Stimulated activated naive CD8-positive, alpha-beta T cell treated with anti-CD3 and anti-CD28 coated beads, Interleukin-15, Interleukin-2, amounts not matched to agents 100 ng/mL and 50 ng/mL, for 24 hours (primary cell): ENCODE measurements around the gene TENM4.

ENCODE experiments used
- H3K27ac Mint-ChIP-seq: one replicate; pipeline ENCODE4 v1.8.0; 2021; ENCODE audit warnings: mild to moderate bottlenecking, mixed read lengths
- H3K27me3 Mint-ChIP-seq: one replicate; pipeline ENCODE4 v1.8.0; 2021; ENCODE audit warnings: mixed read lengths
- H3K36me3 Mint-ChIP-seq: one replicate; pipeline ENCODE4 v1.8.0; 2021; ENCODE audit warnings: low read depth, mixed read lengths
- H3K4me1 Mint-ChIP-seq: one replicate; pipeline ENCODE4 v1.8.0; 2021; ENCODE audit warnings: low read depth, mixed read lengths
- H3K4me3 Mint-ChIP-seq: one replicate; pipeline ENCODE4 v1.8.0; 2021; ENCODE audit warnings: mild to moderate bottlenecking, mixed read lengths
- H3K9me3 Mint-ChIP-seq: one replicate; pipeline ENCODE4 v1.8.0; 2021; ENCODE audit warnings: mixed read lengths

TENM4 gene

DNA sequence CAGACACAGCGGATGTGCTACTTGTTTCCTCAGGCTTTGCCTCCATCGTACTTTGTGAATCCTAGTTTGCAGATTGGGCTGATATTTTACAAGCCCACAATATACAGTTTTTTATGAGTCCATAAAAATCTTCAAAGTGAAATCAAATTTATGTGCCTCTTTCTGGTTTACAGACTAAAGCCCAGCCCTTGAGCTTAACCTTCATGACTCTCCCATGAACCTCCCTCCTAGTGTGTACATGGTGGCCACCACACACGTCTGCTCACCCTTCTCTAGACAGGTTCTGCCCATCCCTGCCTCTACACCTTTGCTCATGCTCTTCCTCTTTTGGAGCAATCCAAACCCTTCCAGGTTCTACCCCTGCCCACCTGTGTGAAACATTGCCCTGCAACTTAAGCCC is 129.4 kb downstream of the TENM4 start:
- peaks cover 8% of the 10 kb centered on the region for H3K9me3 Mint-ChIP-seq
- H3K4me3 Mint-ChIP-seq = no peak overlapping the region
- no peaks in the 10 kb centered on the region for H3K36me3 Mint-ChIP-seq
- H3K27ac Mint-ChIP-seq = no peak overlapping the region
- no peaks in the 10 kb centered on the region for H3K4me1 Mint-ChIP-seq
- H3K27me3 Mint-ChIP-seq = peaks cover 4% of the 10 kb centered on the region

DNA sequence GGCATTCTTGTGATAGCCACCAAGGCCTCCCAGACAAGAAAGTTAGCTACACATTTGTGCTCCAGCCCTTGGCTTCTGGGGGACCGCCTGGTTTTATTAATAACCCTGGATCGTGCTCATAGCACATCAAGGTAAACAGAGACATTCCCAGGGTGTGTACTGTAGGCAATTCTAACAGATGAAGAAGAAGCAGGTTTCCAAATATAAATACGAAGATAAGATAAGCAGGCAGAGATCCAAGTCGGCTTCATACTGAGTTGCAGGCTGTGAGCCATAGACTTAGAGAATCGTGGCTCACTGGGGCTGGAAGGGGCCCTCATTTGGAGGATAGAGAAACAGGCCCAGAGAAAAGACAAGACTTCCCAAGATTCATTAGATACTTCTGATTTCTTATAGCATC is 131.4 kb downstream of the TENM4 start:
- H3K36me3 Mint-ChIP-seq = no peaks in the 10 kb centered on the region
- H3K4me1 Mint-ChIP-seq = no peaks in the 10 kb centered on the region
- peaks cover 7% of the 10 kb centered on the region for H3K9me3 Mint-ChIP-seq
- no peak overlapping the region for H3K4me3 Mint-ChIP-seq
- H3K27ac Mint-ChIP-seq = no peak overlapping the region
- peaks cover 2% of the 10 kb centered on the region for H3K27me3 Mint-ChIP-seq

DNA sequence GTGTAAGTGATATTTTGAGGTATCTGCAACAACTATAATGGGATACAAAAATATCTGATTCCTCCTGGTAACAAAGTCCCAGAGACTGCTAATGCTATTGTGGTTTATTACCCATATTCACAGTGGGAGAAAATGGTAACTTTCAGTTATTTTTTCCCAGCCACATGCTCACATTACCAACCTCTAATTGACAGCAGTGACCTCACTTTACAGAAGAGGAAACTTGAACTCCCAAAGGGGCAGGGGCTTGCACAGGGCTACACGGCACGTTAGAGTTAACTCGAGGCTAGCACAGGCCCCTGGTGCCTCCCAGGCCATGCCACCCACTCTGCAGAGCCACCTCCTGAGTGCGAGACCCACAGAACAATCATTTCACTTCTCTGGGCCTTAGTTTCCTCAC is 132.4 kb downstream of the TENM4 start:
- H3K27ac Mint-ChIP-seq = no peak overlapping the region
- no peaks in the 10 kb centered on the region for H3K36me3 Mint-ChIP-seq
- no peaks in the 10 kb centered on the region for H3K27me3 Mint-ChIP-seq
- H3K4me1 Mint-ChIP-seq = no peaks in the 10 kb centered on the region
- H3K9me3 Mint-ChIP-seq = peaks cover 5% of the 10 kb centered on the region
- H3K4me3 Mint-ChIP-seq = no peak overlapping the region

DNA sequence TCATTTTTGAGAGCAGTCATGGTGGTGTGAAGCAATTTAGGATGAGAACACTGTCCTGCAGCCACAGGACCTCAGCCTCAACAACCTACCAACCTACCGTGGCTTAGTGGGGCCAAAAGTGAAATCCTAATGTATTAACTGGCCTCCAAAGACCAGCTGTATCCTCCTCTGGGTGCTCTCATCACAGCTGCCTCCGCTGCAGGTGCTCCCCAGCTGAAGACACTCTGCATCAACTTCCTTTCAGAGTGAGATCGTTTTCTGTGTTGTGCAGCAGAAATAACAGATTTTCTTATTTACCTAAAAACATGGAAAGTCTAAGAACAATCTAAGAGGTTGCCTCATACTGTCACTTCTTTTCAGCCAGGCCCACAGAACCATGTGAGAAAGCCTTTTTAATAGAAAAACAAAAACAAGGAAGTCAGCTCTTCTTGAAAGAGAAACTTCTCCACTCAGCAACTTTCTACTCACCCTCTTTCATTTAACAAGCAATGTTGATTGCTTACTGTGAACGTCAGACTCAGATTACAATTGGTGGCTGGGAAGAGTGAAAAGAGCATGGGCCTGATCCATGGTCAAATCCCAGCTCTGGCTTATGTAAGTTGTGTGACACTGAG is 136.1 kb downstream of the TENM4 start:
- H3K4me3 Mint-ChIP-seq = no peak overlapping the region
- H3K9me3 Mint-ChIP-seq = peaks cover 5% of the 10 kb centered on the region
- no peak overlapping the region for H3K27ac Mint-ChIP-seq
- no peaks in the 10 kb centered on the region for H3K27me3 Mint-ChIP-seq
- no peaks in the 10 kb centered on the region for H3K4me1 Mint-ChIP-seq
- H3K36me3 Mint-ChIP-seq = no peaks in the 10 kb centered on the region

DNA sequence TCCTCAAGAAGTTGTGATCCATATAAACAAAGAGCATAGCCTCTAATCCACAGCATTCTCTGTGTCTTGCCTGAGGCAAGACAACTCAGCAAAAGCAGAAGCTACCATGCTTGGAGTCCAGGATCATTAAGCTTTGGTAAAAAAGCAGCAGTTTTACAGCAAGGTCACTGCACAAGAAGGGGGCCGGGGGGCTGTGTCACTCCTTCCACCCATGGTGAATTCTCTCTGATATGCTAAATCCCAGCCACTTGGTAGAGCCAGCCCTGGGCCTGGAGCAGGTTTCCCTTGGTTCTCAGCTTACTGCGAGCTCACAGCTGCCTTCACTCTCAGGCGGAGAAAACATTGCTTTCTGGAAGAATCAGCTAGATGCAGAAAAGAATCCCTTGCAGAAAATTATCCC is 144.7 kb downstream of the TENM4 start:
- Mint-ChIP-seq H3K27ac (no peak overlapping the region), H3K27me3 (no peaks in the 10 kb centered on the region)

DNA sequence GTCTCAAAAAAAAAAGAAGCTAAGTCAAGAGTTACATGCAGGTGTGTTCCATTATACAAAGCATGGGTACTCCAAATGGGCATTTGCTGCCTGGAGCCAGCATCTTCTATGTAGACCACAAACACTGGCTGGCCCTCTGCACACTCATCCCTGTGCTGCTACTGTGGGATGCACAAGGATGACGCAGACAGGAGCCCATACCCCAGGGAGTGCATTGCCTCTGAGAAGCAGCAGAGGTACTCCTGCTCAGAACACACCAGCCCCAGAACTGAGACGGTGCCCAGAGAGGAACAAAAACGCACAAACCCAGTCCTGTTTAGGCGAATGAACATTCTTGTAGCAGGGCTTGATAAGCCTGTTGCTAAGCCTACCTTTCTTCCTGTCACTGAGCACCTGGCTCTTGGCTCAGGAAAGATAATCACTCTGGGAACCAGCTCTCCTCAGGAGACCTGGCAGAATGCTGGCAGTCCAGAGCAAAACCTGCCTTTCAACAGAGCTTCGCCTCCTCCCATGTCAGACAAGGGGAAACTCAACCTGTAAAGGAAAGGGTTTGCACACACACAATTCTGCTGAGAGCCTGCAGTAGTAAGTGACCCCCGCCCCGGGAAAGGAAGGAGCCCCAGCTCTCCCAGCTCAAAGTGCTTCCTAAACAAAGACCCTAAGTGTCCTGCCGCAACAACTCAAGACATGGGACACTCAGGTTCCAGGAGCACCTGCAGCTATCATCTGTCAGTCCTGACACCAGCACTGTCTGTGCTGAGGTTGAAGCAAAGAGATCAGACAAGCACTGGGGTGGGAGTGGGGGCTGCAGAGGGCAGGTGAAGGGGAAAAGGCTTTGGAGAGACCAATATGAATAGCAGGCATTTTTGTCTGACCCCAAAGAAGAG is 145.7 kb downstream of the TENM4 start:
- H3K9me3 Mint-ChIP-seq = no peaks in the 10 kb centered on the region
- H3K27ac Mint-ChIP-seq = no peak overlapping the region
- no peaks in the 10 kb centered on the region for H3K4me1 Mint-ChIP-seq
- H3K27me3 Mint-ChIP-seq = no peaks in the 10 kb centered on the region
- no peaks in the 10 kb centered on the region for H3K36me3 Mint-ChIP-seq
- H3K4me3 Mint-ChIP-seq = no peak overlapping the region

More for the DNA sequence above, 144.7 kb downstream of the TENM4 start:
- Mint-ChIP-seq H3K4me3 (no peak overlapping the region), H3K4me1 (no peaks in the 10 kb centered on the region), H3K9me3 (no peaks in the 10 kb centered on the region), H3K36me3 (no peaks in the 10 kb centered on the region)

DNA sequence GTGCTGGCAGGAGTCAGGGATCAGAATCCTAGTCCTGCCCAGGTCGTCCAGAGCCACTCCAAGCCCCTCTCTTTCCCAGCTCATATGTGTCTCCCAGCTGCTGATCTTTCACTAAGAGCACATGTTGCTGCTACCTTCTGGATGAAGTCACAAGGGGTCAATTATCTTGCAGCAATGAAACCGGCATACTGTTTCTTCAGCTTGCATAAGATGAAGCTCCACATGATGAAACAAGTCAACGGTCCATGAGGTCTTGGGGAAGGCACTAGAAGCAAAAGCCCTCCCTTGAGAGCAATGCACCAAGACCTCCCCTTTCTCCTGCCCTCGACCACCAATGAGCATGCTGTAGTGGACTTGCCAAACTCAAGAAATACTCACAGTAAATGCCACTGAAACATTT is 148.9 kb downstream of the TENM4 start:
- Mint-ChIP-seq H3K36me3 (no peaks in the 10 kb centered on the region), H3K4me3 (no peak overlapping the region), H3K27me3 (no peaks in the 10 kb centered on the region), H3K27ac (no peak overlapping the region), H3K9me3 (no peaks in the 10 kb centered on the region), H3K4me1 (no peaks in the 10 kb centered on the region)

DNA sequence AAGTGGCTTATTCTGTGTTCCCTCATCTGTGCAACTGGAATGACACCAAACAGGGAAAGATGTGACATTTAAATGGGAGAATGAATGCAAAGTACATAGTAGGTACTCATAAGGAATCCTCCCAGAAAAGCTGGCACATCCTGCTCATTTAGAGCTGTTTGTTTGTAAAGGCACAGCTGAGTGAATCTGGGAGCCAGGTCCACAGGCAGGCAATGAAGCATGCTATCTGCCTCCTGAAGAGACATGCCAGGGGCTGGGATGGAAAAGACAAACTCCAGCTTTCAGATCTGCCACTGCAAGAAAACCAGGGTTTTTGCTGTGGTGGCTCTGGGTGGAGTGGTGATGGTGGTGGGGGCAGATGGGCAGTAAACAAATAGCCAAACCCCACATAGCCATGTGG is 150.1 kb downstream of the TENM4 start:
- Mint-ChIP-seq H3K27me3 (no peaks in the 10 kb centered on the region), H3K9me3 (no peaks in the 10 kb centered on the region), H3K27ac (no peak overlapping the region), H3K36me3 (no peaks in the 10 kb centered on the region), H3K4me1 (no peaks in the 10 kb centered on the region), H3K4me3 (no peak overlapping the region)

DNA sequence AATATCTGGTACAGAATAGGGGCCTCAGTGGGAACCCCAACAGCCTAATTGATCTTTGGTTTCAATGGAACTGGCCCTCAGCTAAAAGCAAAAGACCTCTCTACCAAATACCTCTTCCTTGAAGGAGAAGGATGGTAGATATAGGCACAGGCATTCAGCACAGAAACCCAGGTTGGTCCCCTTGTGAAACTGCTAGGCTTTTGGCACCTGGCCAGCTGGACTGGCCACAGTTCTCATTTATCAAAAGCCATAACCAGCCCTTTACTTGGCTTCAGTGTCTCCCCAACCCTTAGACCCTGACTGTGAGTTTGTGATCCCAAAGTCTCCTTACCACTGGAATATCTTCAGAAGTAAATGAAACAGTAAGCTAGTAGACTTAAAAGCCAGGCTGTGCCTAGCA is 152.9 kb downstream of the TENM4 start:
- Mint-ChIP-seq H3K4me1 (no peaks in the 10 kb centered on the region), H3K27me3 (peaks cover 3% of the 10 kb centered on the region), H3K27ac (no peak overlapping the region), H3K4me3 (no peak overlapping the region), H3K36me3 (no peaks in the 10 kb centered on the region), H3K9me3 (peaks cover 4% of the 10 kb centered on the region)

DNA sequence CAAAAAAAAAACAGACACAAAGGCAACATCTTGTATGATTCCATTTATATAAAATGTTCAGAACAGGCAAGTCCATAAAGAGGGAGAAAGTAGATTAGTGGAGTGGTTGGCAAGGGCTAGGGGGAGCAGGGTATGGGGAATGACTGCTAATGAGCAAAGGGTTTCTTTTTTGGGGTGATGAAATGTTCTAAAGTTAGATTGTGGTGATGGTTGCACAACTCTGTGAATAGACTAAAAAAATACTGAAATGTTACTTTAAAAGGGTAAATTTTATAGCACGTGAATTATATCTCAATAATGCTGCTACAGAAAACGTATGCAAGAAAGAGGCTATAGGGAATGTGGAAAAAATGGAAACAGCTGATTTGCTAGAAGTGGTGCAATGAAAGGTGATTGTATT is 155.1 kb downstream of the TENM4 start:
- Mint-ChIP-seq H3K36me3 (no peaks in the 10 kb centered on the region), H3K27me3 (peaks cover 3% of the 10 kb centered on the region), H3K27ac (no peak overlapping the region), H3K4me3 (no peak overlapping the region), H3K4me1 (no peaks in the 10 kb centered on the region), H3K9me3 (peaks cover 10% of the 10 kb centered on the region)

DNA sequence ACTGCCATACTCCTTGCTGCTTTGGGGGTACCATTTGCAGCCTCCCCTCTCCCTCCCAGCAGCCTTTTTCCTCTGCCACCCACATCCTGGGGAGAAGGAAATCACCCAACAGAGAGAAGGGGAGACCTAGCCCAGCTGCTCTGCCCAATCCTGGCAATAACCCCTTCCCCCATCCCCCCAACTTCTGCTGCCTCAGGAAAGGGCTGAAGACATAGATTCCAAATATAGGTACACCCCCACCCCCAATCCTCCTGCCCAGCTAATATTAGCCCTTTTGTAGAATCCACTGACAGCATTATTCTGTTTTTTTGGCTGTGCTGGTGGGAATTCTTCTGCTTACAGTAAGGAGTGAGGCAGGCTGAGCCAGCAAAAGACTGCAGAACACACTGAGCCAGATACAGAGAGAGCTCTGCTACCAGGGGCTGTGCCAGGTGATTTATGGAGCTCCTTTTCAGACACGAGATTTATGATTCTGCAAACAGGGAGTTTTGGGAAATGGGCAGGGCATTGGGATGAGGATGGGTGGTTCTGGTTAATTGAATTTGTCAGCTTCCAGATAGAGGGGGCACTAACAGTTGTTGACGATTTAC is 164.0 kb downstream of the TENM4 start:
- H3K4me3 Mint-ChIP-seq = no peak overlapping the region
- no peak overlapping the region for H3K27ac Mint-ChIP-seq
- H3K9me3 Mint-ChIP-seq = peaks cover 7% of the 10 kb centered on the region
- H3K4me1 Mint-ChIP-seq = no peaks in the 10 kb centered on the region
- no peaks in the 10 kb centered on the region for H3K36me3 Mint-ChIP-seq
- H3K27me3 Mint-ChIP-seq = no peaks in the 10 kb centered on the region

DNA sequence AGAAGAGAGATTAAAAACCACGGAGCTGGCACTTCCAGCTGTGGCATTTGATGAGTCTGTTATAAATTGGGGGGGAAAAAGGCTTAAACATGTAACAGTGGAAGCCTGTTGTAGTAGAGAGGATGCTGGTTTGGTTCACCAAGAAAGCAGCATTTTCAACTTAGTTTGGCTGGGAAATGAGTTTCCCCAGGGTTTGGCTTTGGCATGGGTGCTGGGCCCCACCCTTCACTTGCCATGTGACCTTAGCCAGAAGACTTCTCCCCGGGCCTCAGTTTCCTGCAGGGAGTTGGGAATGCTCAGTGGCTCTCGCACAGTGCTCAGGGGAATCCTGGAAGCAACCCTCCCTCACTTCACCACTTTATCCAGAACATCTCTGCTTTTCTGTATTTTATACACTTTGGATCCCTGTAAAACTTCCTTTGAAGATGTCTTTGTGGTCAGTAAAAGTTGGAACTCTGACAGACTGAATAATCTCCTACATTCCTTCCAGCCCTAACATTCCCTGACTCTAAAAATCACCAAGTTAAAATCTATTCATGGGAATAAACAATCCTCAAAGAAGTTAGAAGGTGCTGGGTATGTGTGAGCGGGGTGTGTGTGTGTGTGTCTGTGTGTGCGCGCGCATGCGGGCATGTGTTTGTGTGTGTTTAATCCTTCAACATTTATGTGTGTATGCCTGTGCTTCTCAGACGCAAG is 166.0 kb downstream of the TENM4 start:
- H3K4me1 Mint-ChIP-seq = no peaks in the 10 kb centered on the region
- no peak overlapping the region for H3K27ac Mint-ChIP-seq
- H3K36me3 Mint-ChIP-seq = no peaks in the 10 kb centered on the region
- H3K27me3 Mint-ChIP-seq = peaks cover 4% of the 10 kb centered on the region
- no peak overlapping the region for H3K4me3 Mint-ChIP-seq
- no peaks in the 10 kb centered on the region for H3K9me3 Mint-ChIP-seq

DNA sequence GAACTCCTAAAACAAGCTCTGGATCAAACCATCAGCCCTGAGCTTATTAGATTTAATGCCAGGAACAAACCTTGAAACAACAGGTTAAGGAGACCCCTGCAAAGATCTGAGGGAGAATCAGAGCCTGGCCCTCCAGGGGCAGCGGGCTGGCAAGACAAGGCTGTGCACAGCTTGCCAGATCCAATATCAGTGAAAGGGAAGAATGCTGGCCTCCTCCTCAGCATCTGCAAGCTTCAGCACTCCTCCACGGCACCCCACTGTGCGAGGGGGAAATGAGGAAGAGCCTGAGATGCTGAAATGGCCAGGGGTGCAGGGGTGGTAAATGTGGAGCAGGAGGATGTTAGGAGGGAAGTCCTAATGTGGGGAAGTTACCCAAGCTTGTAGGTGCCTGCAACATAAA is 167.0 kb downstream of the TENM4 start:
- Mint-ChIP-seq H3K9me3 (no peaks in the 10 kb centered on the region), H3K27ac (no peak overlapping the region), H3K27me3 (peaks cover 4% of the 10 kb centered on the region), H3K36me3 (no peaks in the 10 kb centered on the region), H3K4me1 (no peaks in the 10 kb centered on the region), H3K4me3 (no peak overlapping the region)

DNA sequence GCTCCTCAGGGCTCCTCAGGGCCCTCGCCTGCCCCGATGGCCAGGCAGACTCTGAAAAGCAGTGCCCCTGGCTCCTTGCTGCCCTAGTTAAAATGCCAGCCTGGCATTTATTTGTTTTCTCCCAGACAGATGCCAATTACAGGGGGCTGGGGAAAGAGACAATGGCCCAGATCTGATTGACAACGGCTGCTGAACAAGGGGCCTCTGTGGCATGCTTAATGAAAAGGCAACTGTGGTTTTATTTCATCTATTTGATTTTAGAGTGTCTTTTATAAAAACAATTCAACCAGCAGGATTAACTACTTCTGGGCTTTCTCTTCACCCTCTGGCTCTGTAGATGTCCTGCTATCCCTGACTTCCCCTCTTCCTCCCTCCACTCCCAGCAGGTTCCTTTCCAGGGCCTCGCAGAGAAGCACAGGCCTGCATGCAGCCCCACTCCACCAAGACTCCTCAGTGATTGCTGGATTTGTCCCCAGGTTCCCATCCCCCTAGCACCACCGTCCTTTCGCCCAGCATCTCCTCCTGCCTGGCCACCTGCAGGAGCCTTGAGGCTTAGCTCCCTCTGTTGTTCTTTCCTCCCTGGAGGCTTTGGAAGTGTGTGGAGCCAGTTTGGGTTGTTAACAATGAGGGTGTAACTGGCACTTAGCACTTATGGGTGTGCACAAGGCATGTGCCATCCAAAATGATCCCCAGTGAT is 171.1 kb downstream of the TENM4 start:
- no peak overlapping the region for H3K27ac Mint-ChIP-seq
- H3K36me3 Mint-ChIP-seq = no peaks in the 10 kb centered on the region
- no peaks in the 10 kb centered on the region for H3K9me3 Mint-ChIP-seq
- H3K4me1 Mint-ChIP-seq = no peaks in the 10 kb centered on the region
- no peak overlapping the region for H3K4me3 Mint-ChIP-seq
- peaks cover 4% of the 10 kb centered on the region for H3K27me3 Mint-ChIP-seq
